DND-41 (cell line): ENCODE measurements around the gene IGSF21.

Experiments
- ATAC-seq: fragments of 200-7000 bp; cut with Tn5 transposase; 3 replicates; pipeline ENCODE4 v1.9.1; 2021; ENCODE audit warnings: low read depth; ENCODE audit not compliant: insufficient read depth
- DNase-seq: peaks from one replicate; pipeline ENCODE4 v3.0.0-alpha.2; 2020
- H2AFZ ChIP-seq: 2 replicates; pipeline ENCODE4 v1.6.0; 2012; ENCODE audit warnings: low read depth, low read length
- H3K27ac ChIP-seq: 2 replicates; pipeline ENCODE4 v1.5.1; 2012; ENCODE audit warnings: low read length, inconsistent platforms
- H3K27me3 ChIP-seq: fragments of 200-600 bp; sonication (generic); 2 replicates; pipeline ENCODE4 v1.6.0; 2012; ENCODE audit warnings: low read length, mild to moderate bottlenecking, inconsistent platforms; ENCODE audit not compliant: insufficient read depth, poor library complexity
- H3K36me3 ChIP-seq: 2 replicates; pipeline ENCODE4 v1.5.1; 2012; ENCODE audit warnings: low read length, inconsistent platforms; ENCODE audit not compliant: insufficient read depth
- H3K4me1 ChIP-seq: 2 replicates; pipeline ENCODE4 v1.5.1; 2012; ENCODE audit warnings: mild to moderate bottlenecking, low read length; ENCODE audit not compliant: insufficient read depth
- H3K4me2 ChIP-seq: 2 replicates; pipeline ENCODE4 v1.6.0; 2012; ENCODE audit warnings: mild to moderate bottlenecking, moderate library complexity, low read length, inconsistent platforms; ENCODE audit not compliant: insufficient read depth
- H3K4me3 ChIP-seq, 2 experiments: fragments of 200-600 bp in 1 of 2; shearing (Covaris generic) in 1 of 2; 2 replicates each; pipeline ENCODE4 v1.5.1; 2012 to 2016; ENCODE audit warnings: inconsistent platforms in 2 of 2, low read length in 2 of 2, mild to moderate bottlenecking in 2 of 2, low read depth in 1 of 2, moderate library complexity in 1 of 2
- H3K79me2 ChIP-seq: 2 replicates; pipeline ENCODE4 v1.6.0; 2012; ENCODE audit warnings: low read length, inconsistent platforms; ENCODE audit not compliant: insufficient read depth
- H3K9ac ChIP-seq: 2 replicates; pipeline ENCODE4 v1.6.0; 2012; ENCODE audit warnings: low read depth, mild to moderate bottlenecking, inconsistent platforms, low read length, moderate library complexity
- H3K9me3 ChIP-seq: 2 replicates; pipeline ENCODE4 v1.5.1; 2012; ENCODE audit warnings: low read length, moderate library complexity, mild to moderate bottlenecking, inconsistent platforms; ENCODE audit not compliant: insufficient read depth, severe bottlenecking
- H4K20me1 ChIP-seq: 2 replicates; pipeline ENCODE4 v1.6.0; 2012; ENCODE audit warnings: low read length; ENCODE audit not compliant: insufficient read depth
- EZH2 ChIP-seq: IDR thresholded peaks from 3 replicates; pipeline ENCODE4 v1.6.1; 2012; ENCODE audit warnings: borderline replicate concordance, low read depth, mild to moderate bottlenecking, moderate library complexity, low read length, inconsistent platforms; ENCODE audit not compliant: severe bottlenecking
- TF ChIP-seq, protein P1 (sequence below): IDR thresholded peaks from 2 replicates; pipeline ENCODE4 v1.5.1; 2012; ENCODE audit warnings: borderline replicate concordance, low read length, moderate library complexity, mild to moderate bottlenecking; ENCODE audit not compliant: poor library complexity, severe bottlenecking; ENCODE audit errors: extremely low read depth

IGSF21 gene

DNA sequence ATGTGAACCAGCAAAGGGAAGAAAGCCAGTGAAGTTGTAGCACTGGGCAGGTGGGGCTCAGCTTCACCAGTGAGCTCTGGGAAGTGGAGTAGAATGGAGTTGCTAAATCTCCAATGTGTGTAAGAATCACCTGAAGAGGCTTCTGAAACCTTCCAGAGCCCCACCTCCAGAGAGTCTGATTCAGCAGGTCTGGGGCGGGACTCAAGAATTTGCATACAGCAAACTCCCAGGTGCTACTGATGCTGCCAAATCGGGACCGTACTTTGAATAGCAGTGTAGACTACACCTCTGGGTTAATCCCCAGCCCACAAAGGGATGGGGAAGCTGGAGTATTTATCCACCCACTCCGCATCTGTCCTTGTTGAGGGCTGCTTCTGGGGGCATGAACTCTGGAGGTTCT lies 154.3 kb downstream of the IGSF21 start:
- no peaks in the 10 kb centered on the region for H3K9me3 ChIP-seq
- ATAC-seq = no peak
- H2AFZ ChIP-seq = no peak overlapping the region
- no peak overlapping the region for H3K27ac ChIP-seq
- H3K4me3 ChIP-seq = no peak overlapping the region
- no peak overlapping the region for H3K4me2 ChIP-seq
- H3K4me1 ChIP-seq = no peaks in the 10 kb centered on the region
- no peaks in the 10 kb centered on the region for H3K36me3 ChIP-seq
- H3K27me3 ChIP-seq = no peaks in the 10 kb centered on the region
- no peaks in the 10 kb centered on the region for H3K79me2 ChIP-seq
- H3K9ac ChIP-seq = no peak overlapping the region
- TF ChIP-seq, protein P1, sequence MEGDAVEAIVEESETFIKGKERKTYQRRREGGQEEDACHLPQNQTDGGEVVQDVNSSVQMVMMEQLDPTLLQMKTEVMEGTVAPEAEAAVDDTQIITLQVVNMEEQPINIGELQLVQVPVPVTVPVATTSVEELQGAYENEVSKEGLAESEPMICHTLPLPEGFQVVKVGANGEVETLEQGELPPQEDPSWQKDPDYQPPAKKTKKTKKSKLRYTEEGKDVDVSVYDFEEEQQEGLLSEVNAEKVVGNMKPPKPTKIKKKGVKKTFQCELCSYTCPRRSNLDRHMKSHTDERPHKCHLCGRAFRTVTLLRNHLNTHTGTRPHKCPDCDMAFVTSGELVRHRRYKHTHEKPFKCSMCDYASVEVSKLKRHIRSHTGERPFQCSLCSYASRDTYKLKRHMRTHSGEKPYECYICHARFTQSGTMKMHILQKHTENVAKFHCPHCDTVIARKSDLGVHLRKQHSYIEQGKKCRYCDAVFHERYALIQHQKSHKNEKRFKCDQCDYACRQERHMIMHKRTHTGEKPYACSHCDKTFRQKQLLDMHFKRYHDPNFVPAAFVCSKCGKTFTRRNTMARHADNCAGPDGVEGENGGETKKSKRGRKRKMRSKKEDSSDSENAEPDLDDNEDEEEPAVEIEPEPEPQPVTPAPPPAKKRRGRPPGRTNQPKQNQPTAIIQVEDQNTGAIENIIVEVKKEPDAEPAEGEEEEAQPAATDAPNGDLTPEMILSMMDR = no peak
- TF ChIP-seq EZH2 = no peak
- no peaks in the 10 kb centered on the region; the same call in 1 of the 2 replicates for H4K20me1 ChIP-seq
- no peak for DNase-seq

DNA sequence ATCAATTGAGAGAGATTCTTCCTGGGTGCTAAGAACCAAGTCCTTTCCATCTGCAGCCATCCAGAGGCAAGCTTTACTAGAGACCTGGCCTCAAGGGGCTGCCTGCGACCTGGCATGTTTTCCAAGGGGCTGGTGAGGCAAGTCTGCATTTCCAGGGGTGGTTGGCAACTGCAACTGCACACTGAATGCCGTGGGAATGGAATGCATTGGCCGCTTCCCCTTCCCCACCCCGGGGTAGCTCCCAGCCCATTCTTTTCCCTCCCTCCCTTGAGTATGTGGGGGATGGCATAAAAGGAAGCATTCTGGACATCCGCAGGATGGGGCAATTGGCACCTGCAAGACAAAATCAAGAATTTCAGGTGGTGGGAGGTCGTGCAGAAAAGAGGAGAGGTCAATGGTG lies 155.1 kb downstream of the IGSF21 start:
- Histone ChIP-seq H4K20me1 (no peaks in the 10 kb centered on the region; the same call in 1 of the 2 replicates), H3K79me2 (no peaks in the 10 kb centered on the region), H3K4me1 (no peaks in the 10 kb centered on the region), H3K27ac (no peak overlapping the region), H3K36me3 (no peaks in the 10 kb centered on the region), H3K4me3 (no peak overlapping the region), H3K9me3 (no peaks in the 10 kb centered on the region), H3K4me2 (no peak overlapping the region), H3K27me3 (no peaks in the 10 kb centered on the region), H2AFZ (no peak overlapping the region), H3K9ac (no peak overlapping the region)
- DNase-seq (no peak), ATAC-seq (no peak)
- TF ChIP-seq, protein P1 = no peak
- TF ChIP-seq EZH2 = no peak

DNA sequence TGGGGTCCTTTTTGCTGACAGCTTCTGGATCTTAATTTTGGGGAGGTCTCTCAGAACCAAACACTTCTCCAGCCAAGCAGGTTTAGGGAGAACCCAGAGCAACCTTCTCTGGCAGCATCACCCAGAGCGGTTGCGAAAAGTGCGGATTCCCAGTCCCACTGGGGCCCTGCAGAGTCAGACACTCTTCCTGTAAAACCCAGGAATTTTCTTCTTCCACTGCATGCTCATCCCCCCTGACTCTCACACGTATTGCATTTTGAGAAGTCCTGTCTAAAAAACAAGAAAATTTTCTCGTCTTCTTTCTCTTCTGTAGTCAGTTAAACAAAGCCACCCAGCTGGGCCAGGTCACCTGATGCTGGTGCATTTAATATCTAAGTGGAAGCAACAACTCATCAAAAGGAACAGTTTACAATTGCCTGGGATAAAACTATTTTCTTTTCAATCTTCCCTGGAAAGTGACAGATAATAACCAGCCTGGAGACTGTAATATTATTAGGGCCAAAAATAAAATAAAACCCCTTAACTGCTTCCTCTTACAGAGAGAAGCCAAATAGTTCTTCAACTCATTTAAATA lies 156.0 kb downstream of the IGSF21 start:
- Histone ChIP-seq H3K4me3 (no peak overlapping the region), H4K20me1 (no peaks in the 10 kb centered on the region; the same call in 1 of the 2 replicates), H3K36me3 (no peaks in the 10 kb centered on the region), H3K27ac (no peak overlapping the region), H3K9me3 (no peaks in the 10 kb centered on the region), H3K27me3 (no peaks in the 10 kb centered on the region), H3K4me1 (no peaks in the 10 kb centered on the region), H3K4me2 (no peak overlapping the region), H3K9ac (no peak overlapping the region), H3K79me2 (no peaks in the 10 kb centered on the region), H2AFZ (no peak overlapping the region)
- TF ChIP-seq EZH2 = no peak
- TF ChIP-seq, protein P1 = no peak
- ATAC-seq (no peak), DNase-seq (no peak)

DNA sequence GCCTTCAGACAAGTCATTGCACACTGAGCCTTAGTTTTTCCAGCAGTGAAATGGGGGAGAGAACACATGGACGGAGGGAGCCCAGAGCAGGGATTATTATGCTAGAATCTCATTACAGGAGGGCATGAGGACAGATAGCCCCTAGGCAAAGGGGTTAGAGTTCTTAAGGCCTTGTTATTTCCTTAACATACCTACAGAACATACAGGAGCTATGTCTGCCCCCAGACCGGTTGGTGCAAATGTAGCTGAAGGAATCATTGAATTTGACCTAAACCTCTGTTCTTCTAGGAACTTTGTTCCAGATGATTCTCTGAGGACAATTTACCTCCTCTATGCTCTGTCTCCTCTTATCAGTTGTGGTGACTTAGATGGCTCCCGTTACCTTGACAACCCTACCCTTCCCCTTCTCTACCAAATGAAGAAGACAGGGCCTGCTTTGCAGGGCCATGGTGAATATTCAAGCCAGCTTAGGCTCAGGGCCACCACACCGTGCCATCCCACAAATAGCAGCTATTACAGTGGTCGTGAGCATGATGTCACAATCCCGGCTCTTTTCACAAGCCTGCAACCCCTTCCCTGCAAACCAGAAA lies 156.9 kb downstream of the IGSF21 start:
- Histone ChIP-seq H3K4me1 (no peaks in the 10 kb centered on the region), H3K9ac (no peak overlapping the region), H3K27ac (no peak overlapping the region)

More for the DNA sequence above, 156.9 kb downstream of the IGSF21 start:
- H3K27me3 ChIP-seq = no peaks in the 10 kb centered on the region
- no peaks in the 10 kb centered on the region for H3K36me3 ChIP-seq
- no peak overlapping the region for H2AFZ ChIP-seq
- H3K79me2 ChIP-seq = no peaks in the 10 kb centered on the region
- no peak overlapping the region for H3K4me3 ChIP-seq
- H3K9me3 ChIP-seq = no peaks in the 10 kb centered on the region
- DNase-seq (no peak), ATAC-seq (no peak)
- H3K4me2 ChIP-seq = no peak overlapping the region
- no peaks in the 10 kb centered on the region; the same call in 1 of the 2 replicates for H4K20me1 ChIP-seq
- no peak for TF ChIP-seq EZH2
